ENCODE data around the gene SEMA6D.

GRCh38 chr15:47757331-47757730 is 40.0 kb downstream of the SEMA6D start:
- TF ChIP-seq CTCF (IDR thresholded peaks at IDR 0.05; ENCODE audit: insufficient read depth, low read length) (no peak), POLR2AphosphoS5 (IDR thresholded peaks at IDR 0.05; ENCODE audit: low read depth) (no peak), SPI1 (IDR thresholded peaks at IDR 0.05; ENCODE audit: borderline replicate concordance, low read depth) (no peak), REST (IDR thresholded peaks at IDR 0.05; ENCODE audit: insufficient replicate concordance, low read depth) (no peak), GABPA (IDR thresholded peaks at IDR 0.05; ENCODE audit: low read depth) (no peak)

Measured in HL-60 (cell line).